ENCODE measurements around the gene ATP6V1G3. TPM values are rescaled to one million over a fixed set of nuclear protein-coding genes. Genes with fewer than 3 reads are reported as not detected.
A peak's percentile ranks its signal among the peaks of the same experiment; 100 is the strongest.

ATP6V1G3 gene
- total and polyA plus RNA-seq, 9 of the 15 experiments (the other 6 are each of a cell fraction or from before 2014, with no cell fraction given), result 0.32 TPM; not detected in 8

DNA sequence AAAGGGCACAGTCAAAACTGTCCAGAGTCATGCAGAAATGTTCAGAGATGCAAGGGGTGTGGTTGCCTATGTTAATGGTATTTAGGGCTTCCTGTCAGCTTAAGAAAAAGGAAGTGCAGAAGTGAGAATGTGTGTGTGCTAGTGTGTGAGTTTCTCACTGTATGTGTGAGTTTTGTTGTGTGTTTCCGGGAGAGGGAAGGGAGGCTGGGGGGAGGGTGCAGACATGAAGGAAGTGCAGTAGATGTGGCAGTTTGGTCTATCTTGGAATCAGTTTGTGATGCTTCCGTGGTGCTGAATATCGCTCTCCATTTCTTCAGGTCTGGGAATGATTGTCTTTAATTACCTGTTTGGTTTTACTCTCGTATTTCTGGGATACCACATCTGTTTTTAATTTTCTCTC is 16.5 kb upstream of the ATP6V1G3 start (continued):
- no peak for TF ChIP-seq SMAD3 (CRISPR knock-in tag; conservative IDR thresholded peaks at IDR 0.05)
- no peak for TF ChIP-seq ZNF133 (CRISPR knock-in tag; IDR thresholded peaks at IDR 0.05)
- TF ChIP-seq CAMTA2 (CRISPR knock-in tag; conservative IDR thresholded peaks at IDR 0.05), result no peak
- no peak for TF ChIP-seq TRIM28 (IDR thresholded peaks at IDR 0.05)
- TF ChIP-seq TEAD1 (CRISPR knock-in tag; IDR thresholded peaks at IDR 0.05), result no peak
- TF ChIP-seq ZNF644 (tag; IDR thresholded peaks at IDR 0.05; ENCODE audit: low read depth), result no peak
- TF ChIP-seq SLC30A9 (CRISPR knock-in tag; IDR thresholded peaks at IDR 0.05), result no peak
- TF ChIP-seq ZNF655 (CRISPR knock-in tag; IDR thresholded peaks at IDR 0.05), result no peak
- no peak for TF ChIP-seq FOXA3 (CRISPR knock-in tag; conservative IDR thresholded peaks at IDR 0.05 in 1 of 2, IDR thresholded peaks at IDR 0.05 in 1 of 2)
- no peak for TF ChIP-seq CEBPG (CRISPR knock-in tag; IDR thresholded peaks at IDR 0.05)
- no peak for TF ChIP-seq CEBPG (tag; conservative IDR thresholded peaks at IDR 0.05 in 1 of 2, IDR thresholded peaks at IDR 0.05 in 1 of 2)
- no peak for TF ChIP-seq ZNF197 (CRISPR knock-in tag; IDR thresholded peaks at IDR 0.05; ENCODE audit: low read depth)
- TF ChIP-seq GTF2E2 (tag; IDR thresholded peaks at IDR 0.05), result no peak
- no peak for TF ChIP-seq CREB5 (CRISPR knock-in tag; IDR thresholded peaks at IDR 0.05)
- TF ChIP-seq POLR2AphosphoS5 (IDR thresholded peaks at IDR 0.05; ENCODE audit: control insufficient read depth, insufficient read depth, low read depth, low read length), result no peak
- TF ChIP-seq U2AF1 (optimal IDR thresholded peaks at IDR 0.05; ENCODE audit: low read depth, low read length), result no peak
- no peak for TF ChIP-seq IFI16 (CRISPR knock-in tag; IDR thresholded peaks at IDR 0.05)
- no peak for TF ChIP-seq MXI1 (IDR thresholded peaks at IDR 0.05; ENCODE audit: low read depth, low read length)
- TF ChIP-seq SP1 (CRISPR knock-in tag; IDR thresholded peaks at IDR 0.05), result no peak
- TF ChIP-seq ZNF561 (CRISPR knock-in tag; conservative IDR thresholded peaks at IDR 0.05), result no peak
- TF ChIP-seq HIVEP1 (CRISPR knock-in tag; IDR thresholded peaks at IDR 0.05), result no peak
- peak; percentile 71 for TF ChIP-seq CHAMP1 (IDR thresholded peaks at IDR 0.05)
- TF ChIP-seq ARID1B (IDR thresholded peaks at IDR 0.05), result peak; percentile 64
- TF ChIP-seq, protein P1, sequence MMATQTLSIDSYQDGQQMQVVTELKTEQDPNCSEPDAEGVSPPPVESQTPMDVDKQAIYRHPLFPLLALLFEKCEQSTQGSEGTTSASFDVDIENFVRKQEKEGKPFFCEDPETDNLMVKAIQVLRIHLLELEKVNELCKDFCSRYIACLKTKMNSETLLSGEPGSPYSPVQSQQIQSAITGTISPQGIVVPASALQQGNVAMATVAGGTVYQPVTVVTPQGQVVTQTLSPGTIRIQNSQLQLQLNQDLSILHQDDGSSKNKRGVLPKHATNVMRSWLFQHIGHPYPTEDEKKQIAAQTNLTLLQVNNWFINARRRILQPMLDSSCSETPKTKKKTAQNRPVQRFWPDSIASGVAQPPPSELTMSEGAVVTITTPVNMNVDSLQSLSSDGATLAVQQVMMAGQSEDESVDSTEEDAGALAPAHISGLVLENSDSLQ (IDR thresholded peaks at IDR 0.05), result peak; percentile 27; the same call in 1 of the 2 replicates
- no peak for TF ChIP-seq STAT5A (IDR thresholded peaks at IDR 0.05; ENCODE audit: borderline replicate concordance, low read length)
- no peak for TF ChIP-seq MTF1 (CRISPR knock-in tag; IDR thresholded peaks at IDR 0.05; ENCODE audit: borderline replicate concordance)

Data from K562 (cell line).